Measurements from ENCODE around the gene ZNF24.

DNA sequence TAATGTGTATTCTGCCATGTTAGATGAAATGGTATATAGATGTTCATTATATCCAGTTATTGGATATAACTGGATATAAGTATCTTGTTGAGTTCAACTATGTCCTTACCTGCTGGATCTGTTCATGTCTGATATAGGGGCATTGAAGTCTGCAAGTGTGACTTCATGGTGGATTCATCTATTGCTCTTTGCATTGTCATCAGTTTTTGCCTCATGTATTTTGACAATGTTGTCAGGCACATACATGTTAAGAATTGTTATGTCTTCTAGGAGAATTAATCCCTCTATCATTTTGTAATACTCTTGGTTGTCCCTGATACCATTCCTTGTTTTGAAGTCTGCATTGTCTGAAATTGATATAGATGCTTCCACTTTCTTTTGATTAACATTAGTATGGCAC lies 15.4 kb downstream of the ZNF24 start:
- TF ChIP-seq, protein P1, sequence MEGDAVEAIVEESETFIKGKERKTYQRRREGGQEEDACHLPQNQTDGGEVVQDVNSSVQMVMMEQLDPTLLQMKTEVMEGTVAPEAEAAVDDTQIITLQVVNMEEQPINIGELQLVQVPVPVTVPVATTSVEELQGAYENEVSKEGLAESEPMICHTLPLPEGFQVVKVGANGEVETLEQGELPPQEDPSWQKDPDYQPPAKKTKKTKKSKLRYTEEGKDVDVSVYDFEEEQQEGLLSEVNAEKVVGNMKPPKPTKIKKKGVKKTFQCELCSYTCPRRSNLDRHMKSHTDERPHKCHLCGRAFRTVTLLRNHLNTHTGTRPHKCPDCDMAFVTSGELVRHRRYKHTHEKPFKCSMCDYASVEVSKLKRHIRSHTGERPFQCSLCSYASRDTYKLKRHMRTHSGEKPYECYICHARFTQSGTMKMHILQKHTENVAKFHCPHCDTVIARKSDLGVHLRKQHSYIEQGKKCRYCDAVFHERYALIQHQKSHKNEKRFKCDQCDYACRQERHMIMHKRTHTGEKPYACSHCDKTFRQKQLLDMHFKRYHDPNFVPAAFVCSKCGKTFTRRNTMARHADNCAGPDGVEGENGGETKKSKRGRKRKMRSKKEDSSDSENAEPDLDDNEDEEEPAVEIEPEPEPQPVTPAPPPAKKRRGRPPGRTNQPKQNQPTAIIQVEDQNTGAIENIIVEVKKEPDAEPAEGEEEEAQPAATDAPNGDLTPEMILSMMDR (conservative IDR thresholded peaks at IDR 0.05 in 1 of 2, IDR thresholded peaks at IDR 0.05 in 1 of 2; ENCODE audit: low read depth in 1 of 2, low read length in 2 of 2), result no peak
- TF ChIP-seq EZH2 (IDR thresholded peaks at IDR 0.05; ENCODE audit: low read length, missing control alignments), result no peak
